ENCODE measurements around the gene TFPT. TPM values are rescaled to one million over a fixed set of nuclear protein-coding genes. Genes with fewer than 3 reads are reported as not detected.
"Not testable (repeated sequence)": the region's sequence is repeated elsewhere in the genome, so short reads cannot be mapped to it uniquely, and the experiment has no call there.

Gene TFPT
- polyA plus RNA-seq, 1 experiment = 12.3 TPM

DNA sequence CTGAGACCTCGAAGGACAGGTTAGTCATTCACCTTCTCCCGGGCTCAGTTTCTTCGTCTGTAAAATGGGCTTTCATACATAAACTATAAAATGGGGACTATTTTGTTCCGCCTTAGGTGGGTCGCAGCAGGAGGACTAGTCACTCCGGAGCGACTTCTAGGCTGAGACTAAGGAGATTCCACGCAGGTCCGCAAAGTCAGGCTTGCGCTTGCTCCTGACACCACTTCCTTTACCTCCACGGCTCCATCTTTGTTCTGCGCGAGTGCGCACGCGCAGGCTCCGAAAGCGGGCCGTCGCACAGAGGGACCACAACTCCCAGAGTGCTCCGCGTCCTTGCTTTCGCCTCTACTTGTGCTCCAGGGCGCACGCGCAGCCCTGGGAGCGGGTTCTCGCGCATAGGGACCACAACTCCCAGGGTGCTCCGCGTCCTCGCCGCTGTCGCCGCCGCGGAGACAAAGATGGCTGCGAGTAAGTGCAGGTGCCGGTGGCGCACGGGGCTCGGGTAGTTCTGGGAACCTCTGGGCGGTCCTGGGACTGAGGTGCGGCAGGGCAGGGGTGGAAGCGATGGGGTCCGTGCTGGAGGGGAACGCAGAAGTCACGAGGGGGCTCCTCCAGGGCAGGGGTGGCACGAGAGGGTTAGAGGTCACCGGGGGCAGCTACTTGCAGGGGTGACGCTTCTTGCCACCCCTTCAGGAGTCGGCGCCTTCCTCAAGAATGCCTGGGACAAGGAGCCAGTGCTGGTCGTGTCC lies 12.9 kb downstream of the TFPT start, which contains the start of gene NDUFA3:
NDUFA3 (plus strand) TSS at position 435 of the 749 bp plus-strand sequence; CDS start at position 459, 24 bp downstream.
- H3K27ac ChIP-seq (ENCODE audit: low read depth, low read length) = no peak within 1 kb of the TSS
- CTCF ChIA-PET = interaction anchor here (0.6 to 1.9 kb wide), 4 partner anchors 71 to 722 kb away, joined by 3 to 6 read pairs (median 4); no protein-coding TSS in a partner anchor
- POLR2A ChIA-PET = interaction anchor here (0.5 to 1.4 kb wide), 3 partner anchors 9 to 13 kb away, joined by 4 to 6 read pairs (median 6); partner anchors contain the start of genes PRPF31 and TFPT

DNA sequence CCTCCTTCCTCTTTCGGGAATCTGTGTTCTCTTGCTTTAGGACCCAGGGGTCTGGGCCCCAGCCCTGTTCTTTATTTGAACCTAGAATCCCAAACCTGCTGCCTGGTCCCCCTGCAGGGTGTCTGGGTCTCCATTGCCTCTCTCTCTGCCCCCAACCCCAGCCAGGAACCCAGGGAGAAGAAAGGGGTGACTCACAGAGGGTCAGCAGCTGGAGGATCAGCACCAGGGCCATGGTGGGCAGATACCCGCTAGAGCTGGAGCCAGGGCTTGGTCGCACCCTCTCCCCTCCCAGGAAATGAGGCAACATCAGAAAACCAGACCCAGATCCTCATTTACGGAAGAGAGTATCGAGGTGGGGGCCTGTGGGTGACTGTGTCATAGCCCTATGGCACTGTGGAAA lies 14.9 kb downstream of the TFPT start, which contains the start of gene OSCAR:
OSCAR (minus strand) TSS at position 243 of the 400 bp plus-strand sequence; CDS start at position 232, 11 bp downstream.
- no peak within 1 kb of the TSS for H3K4me3 ChIP-seq (ENCODE audit: low read depth, low read length)
- no peak within 1 kb of the TSS for H3K27ac ChIP-seq (ENCODE audit: low read depth, low read length)
- no peaks in the 10 kb centered on the region for H3K27me3 ChIP-seq (ENCODE audit: control insufficient read depth, insufficient read depth, low read length)
- H3K9me3 ChIP-seq (ENCODE audit: control insufficient read depth, insufficient read depth, low read length) = peaks cover 3% of the 10 kb centered on the region; the same call in 1 of the 2 replicates
- ChIA-PET POLR2A (no interaction called here), CTCF (no interaction called here)
- DNase-seq (ENCODE audit: low read depth, low spot score) = no peak
- TF ChIP-seq, protein P1, sequence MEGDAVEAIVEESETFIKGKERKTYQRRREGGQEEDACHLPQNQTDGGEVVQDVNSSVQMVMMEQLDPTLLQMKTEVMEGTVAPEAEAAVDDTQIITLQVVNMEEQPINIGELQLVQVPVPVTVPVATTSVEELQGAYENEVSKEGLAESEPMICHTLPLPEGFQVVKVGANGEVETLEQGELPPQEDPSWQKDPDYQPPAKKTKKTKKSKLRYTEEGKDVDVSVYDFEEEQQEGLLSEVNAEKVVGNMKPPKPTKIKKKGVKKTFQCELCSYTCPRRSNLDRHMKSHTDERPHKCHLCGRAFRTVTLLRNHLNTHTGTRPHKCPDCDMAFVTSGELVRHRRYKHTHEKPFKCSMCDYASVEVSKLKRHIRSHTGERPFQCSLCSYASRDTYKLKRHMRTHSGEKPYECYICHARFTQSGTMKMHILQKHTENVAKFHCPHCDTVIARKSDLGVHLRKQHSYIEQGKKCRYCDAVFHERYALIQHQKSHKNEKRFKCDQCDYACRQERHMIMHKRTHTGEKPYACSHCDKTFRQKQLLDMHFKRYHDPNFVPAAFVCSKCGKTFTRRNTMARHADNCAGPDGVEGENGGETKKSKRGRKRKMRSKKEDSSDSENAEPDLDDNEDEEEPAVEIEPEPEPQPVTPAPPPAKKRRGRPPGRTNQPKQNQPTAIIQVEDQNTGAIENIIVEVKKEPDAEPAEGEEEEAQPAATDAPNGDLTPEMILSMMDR (IDR thresholded peaks at IDR 0.05; ENCODE audit: low read depth, low read length) = no peak

More for the DNA sequence above, 12.9 kb downstream of the TFPT start, which contains the start of gene NDUFA3:
- Histone ChIP-seq H3K9me3 (ENCODE audit: control insufficient read depth, insufficient read depth, low read length) (peaks cover 3% of the 10 kb centered on the region; the same call in 1 of the 2 replicates), H3K4me3 (ENCODE audit: low read depth, low read length) (peak within 1 kb of the TSS; percentile 99), H3K27me3 (ENCODE audit: control insufficient read depth, insufficient read depth, low read length) (no peaks in the 10 kb centered on the region)
- peak; percentile 97 for DNase-seq (ENCODE audit: low read depth, low spot score)
- TF ChIP-seq, protein P1 (IDR thresholded peaks at IDR 0.05; ENCODE audit: low read depth, low read length) = no peak

DNA sequence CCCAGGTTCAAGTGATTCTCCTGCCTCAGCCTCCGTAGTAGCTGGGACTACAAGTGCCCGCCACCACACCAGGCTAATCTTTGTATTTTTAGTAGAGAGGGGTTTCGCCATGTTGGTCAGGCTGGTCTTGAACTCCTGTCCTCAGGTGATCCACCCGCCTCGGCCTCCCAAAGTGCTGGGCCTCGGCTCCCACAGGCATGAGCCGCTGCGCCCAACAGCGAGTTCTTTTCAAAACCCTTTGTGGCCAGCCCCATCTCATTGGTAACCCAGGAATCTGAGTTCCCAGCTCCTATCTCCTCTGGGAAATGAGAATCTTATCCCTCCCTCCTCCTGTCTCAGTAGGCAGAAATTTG lies 15.6 kb downstream of the TFPT start:
- H3K4me3 ChIP-seq (ENCODE audit: low read depth, low read length); CTCF ChIA-PET; H3K27me3 ChIP-seq (ENCODE audit: control insufficient read depth, insufficient read depth, low read length); POLR2A ChIA-PET; DNase-seq (ENCODE audit: low read depth, low spot score); H3K27ac ChIP-seq (ENCODE audit: low read depth, low read length); H3K9me3 ChIP-seq (ENCODE audit: control insufficient read depth, insufficient read depth, low read length): not testable (repeated sequence)

DNA sequence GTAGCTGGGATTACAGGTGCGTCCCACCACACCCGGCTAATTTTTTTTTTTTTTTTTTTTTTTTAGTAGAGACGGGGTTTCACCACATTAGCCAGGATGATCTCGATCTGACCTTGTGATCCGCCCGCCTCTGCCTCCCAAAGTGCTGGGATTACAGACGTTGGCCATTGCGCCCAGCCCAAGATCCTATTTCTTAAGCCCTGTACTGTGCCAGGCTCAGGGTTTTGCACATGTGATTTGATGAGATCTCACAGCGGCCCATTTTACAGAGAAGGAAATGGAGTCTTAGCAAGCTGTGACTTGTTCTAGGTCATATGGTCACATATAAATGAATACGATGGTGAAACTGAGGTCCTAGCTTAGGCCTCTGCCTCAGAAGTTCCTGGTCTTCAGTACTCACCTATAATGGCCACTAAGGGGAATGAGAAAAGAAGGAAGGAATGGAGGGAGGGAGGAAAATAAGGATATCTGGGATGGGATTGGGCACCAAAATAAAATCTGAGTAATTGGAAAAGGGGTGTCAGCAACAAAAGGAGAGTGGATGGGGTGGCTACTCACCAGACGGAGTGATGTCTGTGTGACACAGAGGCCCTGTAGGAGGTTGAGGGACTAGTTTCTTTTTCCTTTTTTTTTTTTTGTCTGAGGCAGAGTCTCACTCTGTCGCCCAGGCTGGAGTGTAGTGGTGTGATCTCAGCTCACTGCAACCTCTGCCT lies 16.1 kb downstream of the TFPT start:
- TF ChIP-seq, protein P1 (IDR thresholded peaks at IDR 0.05; ENCODE audit: low read depth, low read length) = no peak
- CTCF ChIA-PET = no interaction called here

DNA sequence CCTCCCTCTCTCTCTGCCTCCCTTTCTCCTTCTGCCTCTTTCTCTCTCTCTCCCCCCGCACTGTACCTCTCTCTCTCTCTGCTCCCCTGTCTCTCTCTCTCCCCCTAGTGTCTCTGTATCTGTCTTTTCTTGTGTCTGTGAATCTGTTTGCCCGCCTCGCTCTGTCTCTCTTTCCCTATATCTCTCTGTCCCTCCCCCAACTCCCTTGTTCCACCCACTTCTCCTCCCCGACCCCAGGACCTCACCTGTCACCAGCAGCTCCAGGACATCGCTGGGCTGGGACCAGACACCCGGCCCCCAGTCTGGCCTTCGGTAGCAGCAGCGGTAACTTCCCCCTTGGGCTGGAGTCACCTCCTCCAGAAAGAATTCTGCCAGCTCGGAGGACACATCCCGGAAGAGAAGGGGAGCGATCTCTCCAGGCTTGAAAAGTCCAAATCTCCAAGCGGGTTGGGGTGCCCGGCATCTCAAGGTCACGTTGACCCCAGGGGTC lies 18.8 kb downstream of the TFPT start:
- CTCF ChIA-PET = interaction anchor here (1.3 to 2.3 kb wide), 2 partner anchors 67 to 324 kb away, joined by 3 to 10 read pairs; no protein-coding TSS in a partner anchor
- Histone ChIP-seq H3K27me3 (ENCODE audit: control insufficient read depth, insufficient read depth, low read length) (no peaks in the 10 kb centered on the region), H3K4me3 (ENCODE audit: low read depth, low read length) (peak overlapping the region; percentile 49), H3K9me3 (ENCODE audit: control insufficient read depth, insufficient read depth, low read length) (peaks cover 17% of the 10 kb centered on the region), H3K27ac (ENCODE audit: low read depth, low read length) (no peak overlapping the region)
- TF ChIP-seq, protein P1 (IDR thresholded peaks at IDR 0.05; ENCODE audit: low read depth, low read length) = peak; percentile 55
- DNase-seq (ENCODE audit: low read depth, low spot score) = no peak
- POLR2A ChIA-PET = interaction anchor here (1.0 to 2.1 kb wide), 3 partner anchors 18 to 352 kb away, joined by 6 to 18 read pairs (median 6); partner anchors contain the start of genes CNOT3, LENG8, PRPF31 and TFPT

More for the DNA sequence above, 16.1 kb downstream of the TFPT start:
- peaks cover 13% of the 10 kb centered on the region for H3K9me3 ChIP-seq (ENCODE audit: control insufficient read depth, insufficient read depth, low read length)
- no peak overlapping the region for H3K4me3 ChIP-seq (ENCODE audit: low read depth, low read length)
- DNase-seq (ENCODE audit: low read depth, low spot score) = no peak
- POLR2A ChIA-PET = no interaction called here
- H3K27me3 ChIP-seq (ENCODE audit: control insufficient read depth, insufficient read depth, low read length) = no peaks in the 10 kb centered on the region
- no peak overlapping the region for H3K27ac ChIP-seq (ENCODE audit: low read depth, low read length)

DNA sequence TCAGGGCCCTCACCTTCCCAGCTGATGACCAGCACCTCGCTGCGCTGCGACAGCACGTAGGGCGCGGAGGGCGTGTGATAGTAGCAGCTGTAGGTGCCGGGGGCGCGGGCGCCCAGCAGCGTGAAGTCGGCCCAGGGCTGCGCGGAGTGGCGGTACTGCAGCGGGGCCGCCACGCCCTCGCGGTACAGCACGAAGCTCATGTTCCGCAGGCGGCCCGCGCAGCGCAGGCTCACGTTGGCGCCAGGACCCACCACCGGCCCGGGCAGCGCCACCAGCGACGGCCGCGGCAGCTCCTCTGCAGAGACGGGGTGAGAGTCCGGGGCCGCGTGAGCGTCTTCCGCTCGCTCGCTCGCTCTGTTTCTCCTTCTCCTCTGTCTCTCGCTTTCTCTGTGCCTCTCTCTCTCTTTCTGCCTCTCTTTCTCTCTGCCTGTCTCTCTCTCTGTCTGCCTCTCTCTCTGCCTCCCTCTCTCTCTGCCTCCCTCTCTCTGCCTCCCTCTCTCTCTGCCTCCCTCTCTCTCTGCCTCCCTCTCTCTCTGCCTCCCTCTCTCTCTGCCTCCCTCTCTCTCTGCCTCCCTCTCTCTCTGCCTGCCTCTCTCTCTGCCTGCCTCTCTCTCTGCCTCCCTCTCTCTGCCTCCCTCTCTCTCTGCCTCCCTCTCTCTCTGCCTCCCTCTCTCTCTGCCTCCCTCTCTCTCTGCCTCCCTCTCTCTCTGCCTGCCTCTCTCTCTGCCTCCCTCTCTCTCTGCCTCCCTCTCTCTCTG lies 19.4 kb downstream of the TFPT start:
- POLR2A ChIA-PET = interaction anchor here (0.9 to 2.1 kb wide), 4 partner anchors 19 to 227 kb away, joined by 3 to 18 read pairs (median 8); partner anchors contain the start of genes CNOT3, PRPF31, RPS9 and TFPT
- H3K27me3 ChIP-seq (ENCODE audit: control insufficient read depth, insufficient read depth, low read length); DNase-seq (ENCODE audit: low read depth, low spot score); H3K27ac ChIP-seq (ENCODE audit: low read depth, low read length): not testable (repeated sequence)
- peak overlapping the region; percentile 49 for H3K4me3 ChIP-seq (ENCODE audit: low read depth, low read length)
- peaks cover 17% of the 10 kb centered on the region for H3K9me3 ChIP-seq (ENCODE audit: control insufficient read depth, insufficient read depth, low read length)
- CTCF ChIA-PET = interaction anchor here (0.5 to 2.3 kb wide), 8 partner anchors 60 to 324 kb away, joined by 3 to 10 read pairs (median 4); no protein-coding TSS in a partner anchor

Measured in AG04450 (cell line).